M059J (cell line): ENCODE results near the gene EXOC8. TPM values are rescaled to one million over a fixed set of nuclear protein-coding genes. Genes with fewer than 3 reads are reported as not detected.

Experiments
- DNase-seq: peaks from one replicate; pipeline ENCODE4 v3.0.0-alpha.2; 2012; ENCODE audit warnings: low read depth
- total RNA-seq: library from RNA; depleted of rRNA; stranded (reverse); fragments of >200 nt; shearing (Covaris generic); gene quantifications from 2 replicates; pipeline ENCODE4 v1.2.3, GENCODE V29; 2014; rRNA removed

EXOC8 gene, protein sequence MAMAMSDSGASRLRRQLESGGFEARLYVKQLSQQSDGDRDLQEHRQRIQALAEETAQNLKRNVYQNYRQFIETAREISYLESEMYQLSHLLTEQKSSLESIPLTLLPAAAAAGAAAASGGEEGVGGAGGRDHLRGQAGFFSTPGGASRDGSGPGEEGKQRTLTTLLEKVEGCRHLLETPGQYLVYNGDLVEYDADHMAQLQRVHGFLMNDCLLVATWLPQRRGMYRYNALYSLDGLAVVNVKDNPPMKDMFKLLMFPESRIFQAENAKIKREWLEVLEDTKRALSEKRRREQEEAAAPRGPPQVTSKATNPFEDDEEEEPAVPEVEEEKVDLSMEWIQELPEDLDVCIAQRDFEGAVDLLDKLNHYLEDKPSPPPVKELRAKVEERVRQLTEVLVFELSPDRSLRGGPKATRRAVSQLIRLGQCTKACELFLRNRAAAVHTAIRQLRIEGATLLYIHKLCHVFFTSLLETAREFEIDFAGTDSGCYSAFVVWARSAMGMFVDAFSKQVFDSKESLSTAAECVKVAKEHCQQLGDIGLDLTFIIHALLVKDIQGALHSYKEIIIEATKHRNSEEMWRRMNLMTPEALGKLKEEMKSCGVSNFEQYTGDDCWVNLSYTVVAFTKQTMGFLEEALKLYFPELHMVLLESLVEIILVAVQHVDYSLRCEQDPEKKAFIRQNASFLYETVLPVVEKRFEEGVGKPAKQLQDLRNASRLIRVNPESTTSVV
- total RNA-seq: 10.8 and 13.3 TPM in 2 replicates

DNA sequence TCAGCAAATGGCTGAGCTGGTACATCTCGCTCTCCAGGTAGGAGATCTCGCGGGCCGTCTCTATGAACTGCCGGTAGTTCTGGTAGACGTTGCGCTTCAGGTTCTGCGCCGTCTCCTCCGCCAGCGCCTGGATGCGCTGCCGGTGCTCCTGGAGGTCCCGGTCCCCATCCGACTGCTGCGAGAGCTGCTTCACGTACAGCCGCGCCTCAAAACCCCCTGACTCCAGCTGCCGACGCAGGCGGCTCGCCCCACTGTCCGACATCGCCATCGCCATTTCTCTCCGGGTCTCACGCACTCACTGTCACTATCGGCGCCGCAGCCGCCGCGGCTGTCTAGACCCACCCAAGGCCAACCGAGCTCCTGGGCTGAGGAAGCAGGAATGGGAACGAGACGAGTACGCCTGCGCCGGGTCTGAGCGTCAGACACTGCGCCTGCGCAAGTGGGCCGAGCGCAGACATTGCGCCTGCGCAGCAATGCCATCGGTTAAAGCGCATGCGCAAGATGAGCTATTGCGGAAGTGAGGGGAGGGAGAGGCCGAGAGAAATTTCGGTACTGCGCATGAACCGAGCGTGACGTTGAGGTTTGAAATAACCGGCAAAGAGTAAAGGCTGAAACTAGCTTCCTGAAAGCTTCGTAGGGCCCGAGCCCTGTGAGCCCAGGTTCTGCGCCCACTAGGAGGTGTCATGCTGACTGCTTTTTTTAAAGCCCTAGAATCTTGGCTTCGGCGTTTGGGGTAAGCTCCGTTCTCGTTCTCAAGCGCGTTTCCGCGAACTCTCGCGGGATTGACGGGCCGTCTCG lies at the start of gene EXOC8:
Gene EXOC8, minus strand, starts transcription at position 381 of the 798 bp plus-strand sequence. Its CDS starts 107 bp downstream, at position 274.
- peak; percentile 96 for DNase-seq

DNA sequence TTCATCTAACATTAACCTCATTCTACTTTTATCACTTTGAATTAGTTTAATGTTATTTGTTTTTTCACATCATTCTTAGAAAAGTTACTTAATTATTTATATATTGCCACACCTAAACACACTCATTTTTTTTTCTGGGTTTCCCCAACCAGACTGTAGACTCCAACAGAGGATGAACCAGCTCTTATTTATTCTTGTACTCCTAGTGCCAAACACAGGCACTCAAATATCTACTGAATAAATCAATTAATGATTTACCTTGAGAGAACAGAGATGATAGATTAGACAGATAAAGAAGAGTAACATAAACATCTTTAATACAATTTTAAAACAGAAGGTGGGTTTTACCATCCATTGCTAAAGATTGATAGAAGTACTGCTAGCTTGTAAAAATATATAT lies 48.8 kb upstream of the EXOC8 start:
- DNase-seq: no peak

DNA sequence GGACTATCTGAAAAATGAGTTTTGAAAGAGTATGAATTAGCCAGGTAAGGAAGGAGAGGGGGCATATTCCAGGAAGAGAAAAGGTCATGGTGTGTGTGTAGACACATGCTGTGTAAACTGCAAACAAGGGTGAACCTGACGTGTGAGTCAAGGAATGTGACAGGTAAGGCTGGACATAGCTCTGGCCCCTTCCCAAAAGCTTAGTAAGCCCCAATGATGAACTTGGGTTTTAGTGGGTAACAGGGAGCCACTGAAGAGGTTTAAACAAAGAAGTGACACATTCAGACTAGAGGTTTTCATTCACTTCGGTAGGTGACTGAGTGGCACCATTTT lies 47.7 kb upstream of the EXOC8 start:
- DNase-seq: peak; percentile 74

DNA sequence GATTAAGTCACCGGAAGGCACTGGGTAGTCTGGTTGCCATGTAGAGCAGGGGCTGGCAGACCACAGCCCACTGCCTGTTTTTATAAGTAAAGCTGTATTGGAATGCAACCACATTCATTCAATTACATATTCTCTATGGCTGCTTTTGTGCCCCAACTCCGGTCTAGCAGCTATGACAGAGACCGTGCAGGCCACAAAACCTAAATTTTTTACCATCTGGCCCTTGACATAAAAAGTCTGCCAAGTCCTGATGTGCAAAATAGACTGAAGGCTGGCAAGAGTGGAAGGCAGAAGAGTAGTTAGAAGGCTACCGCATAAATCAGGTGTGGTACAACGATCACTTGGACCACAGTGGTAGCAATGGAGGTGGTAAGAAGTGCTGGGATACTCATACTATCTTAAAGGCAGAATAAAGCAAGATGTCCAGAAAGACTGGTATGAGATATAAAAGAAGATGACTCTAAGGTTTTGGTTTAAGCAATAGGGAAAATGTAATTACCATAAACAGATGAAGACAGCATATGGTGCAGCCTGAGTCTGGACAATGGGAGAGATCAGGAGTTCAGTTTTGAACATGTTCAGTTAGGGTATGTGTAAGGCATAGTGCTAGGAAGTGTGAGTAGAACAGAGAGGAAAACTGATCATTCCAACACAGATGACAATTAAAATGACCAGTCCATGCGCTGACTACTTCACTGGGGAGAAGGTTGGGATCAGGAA lies 47.2 kb upstream of the EXOC8 start:
- DNase-seq: no peak

DNA sequence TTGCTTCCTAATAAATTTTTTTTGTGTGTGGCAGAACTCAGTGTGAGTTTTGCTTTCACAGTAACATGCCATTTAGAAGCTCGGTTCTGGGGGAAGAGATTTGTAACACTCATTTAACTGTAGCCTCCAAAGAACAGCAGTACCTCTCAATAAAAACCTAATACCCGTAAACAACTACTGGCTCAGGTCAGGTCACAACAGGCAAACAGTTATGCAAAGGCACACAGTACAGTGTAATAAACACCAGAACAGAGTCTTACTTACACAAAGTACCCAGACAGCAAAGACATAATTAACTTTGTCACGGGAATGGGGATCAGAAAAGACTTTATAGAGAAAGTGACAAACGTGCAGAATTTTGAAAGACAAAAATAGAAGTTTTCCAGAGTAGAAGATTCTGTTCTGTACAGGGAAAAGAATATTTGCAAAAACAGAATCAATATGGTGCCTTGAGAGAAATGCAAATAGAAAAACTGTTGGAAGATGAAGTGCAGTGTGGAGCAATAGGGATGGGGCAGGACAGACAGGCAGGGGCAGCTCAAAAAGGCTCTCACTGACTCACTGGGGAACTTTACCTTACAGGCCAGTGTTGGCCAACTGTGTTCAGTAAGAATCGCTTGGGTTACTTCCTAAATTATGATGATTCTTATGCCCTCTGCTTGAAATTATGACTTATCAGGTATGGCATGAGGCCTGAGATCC lies 45.7 kb upstream of the EXOC8 start:
- no peak for DNase-seq

DNA sequence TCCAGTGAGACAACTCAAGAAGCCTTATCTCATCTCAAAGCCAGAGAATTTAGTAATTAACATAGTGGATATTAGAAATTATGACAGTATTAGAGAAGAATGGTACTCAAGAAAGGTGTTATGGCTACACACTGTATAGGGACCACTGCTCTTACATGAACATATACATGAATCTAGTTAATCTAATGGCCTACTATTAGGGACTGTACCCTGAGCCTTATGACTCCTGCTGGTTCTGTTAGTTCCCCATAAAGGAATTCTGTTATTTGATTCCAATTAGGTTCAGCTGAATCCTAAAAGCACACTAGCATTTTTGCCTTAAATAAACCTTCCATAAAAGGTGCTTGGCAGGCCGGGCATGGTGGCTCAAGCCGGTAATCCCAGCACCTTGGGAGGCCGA lies 44.8 kb upstream of the EXOC8 start:
- DNase-seq: no peak

DNA sequence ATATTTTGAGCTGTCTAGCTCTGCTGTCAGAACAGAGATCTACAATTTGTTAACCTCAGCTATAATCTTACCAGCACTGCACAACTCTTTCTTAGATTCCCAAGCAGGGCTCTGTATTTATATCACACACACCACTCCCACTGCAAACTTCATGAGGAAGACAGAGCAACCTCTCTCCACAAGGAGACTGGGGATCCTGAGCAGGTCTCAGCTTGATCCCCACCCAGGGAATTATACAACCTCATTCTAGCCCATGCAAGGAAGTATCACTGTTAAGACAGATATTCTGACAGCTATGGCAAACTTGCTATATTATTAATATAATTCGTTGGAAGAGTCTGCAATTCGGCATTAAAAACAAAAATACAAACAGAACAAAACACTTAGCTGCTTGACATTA lies 44.1 kb upstream of the EXOC8 start:
- DNase-seq: no peak

DNA sequence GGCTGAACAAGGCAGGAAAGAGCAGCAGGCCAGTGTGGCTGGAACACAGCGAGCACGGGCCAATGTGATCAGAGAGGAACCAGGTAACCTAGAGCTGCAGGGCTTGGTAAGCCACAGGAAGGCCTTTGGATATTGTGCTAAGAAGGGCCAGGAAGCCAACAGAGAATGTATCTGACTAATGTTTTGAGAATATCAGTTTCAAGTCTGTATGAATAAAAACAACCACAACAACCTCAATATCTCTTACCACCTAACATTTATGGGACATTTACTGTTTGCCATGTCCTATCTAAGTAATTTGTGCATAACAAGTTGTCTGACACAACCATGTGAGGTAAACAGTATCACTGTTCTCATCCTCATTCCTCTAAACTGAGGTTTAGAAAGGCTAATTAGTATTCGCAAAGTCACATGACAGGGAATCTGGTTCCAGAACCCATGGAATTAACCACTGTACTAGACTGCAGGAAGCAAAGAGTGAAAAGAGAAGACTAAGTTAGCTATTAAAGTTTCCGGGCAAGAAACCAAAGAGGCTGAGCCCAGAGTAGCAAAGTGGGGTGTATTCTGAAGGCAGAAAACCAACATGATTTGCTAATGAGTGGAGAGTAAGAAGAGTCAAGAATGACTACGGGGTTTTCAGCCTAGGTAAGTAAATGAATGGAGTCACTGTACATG lies 39.4 kb upstream of the EXOC8 start:
- peak; percentile 54 for DNase-seq

DNA sequence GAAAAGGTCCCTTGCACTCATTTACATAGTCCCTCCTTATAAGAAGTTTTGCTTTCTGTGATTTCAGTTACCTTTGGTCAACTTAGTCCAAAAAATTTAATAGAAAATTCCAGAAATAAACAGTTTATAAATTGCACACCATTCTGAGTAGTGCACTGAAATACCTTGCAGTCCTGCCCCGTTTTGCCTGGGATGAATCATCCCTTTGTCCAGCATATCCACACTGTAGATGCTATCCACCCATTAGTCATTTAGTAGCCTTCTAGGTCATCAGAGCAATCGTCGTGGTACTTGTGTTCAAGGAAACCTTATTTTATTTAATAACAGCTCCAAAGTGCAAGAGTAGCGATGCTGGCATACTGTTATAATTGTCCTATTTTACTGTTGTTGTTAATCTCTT lies 38.4 kb upstream of the EXOC8 start:
- peak; percentile 66 for DNase-seq

DNA sequence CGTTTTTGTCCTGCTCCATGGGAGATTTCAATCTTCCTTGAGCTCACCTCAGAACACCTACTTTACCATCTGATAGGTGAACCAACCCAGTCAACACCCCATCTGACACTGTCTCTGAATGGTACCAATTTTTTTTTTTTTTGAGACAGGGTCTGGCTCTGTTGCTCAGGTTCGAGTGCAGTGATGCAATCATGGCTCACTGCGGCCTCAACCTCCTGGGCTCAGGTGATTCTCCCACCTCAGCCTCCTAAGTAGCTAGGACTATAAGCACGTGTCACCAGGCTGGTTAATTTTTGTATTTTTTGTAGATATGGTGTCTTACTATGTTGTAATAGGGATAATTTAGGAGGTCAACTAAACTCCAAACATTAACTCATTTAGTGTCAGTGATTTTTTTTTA lies 36.7 kb upstream of the EXOC8 start:
- DNase-seq: no peak

DNA sequence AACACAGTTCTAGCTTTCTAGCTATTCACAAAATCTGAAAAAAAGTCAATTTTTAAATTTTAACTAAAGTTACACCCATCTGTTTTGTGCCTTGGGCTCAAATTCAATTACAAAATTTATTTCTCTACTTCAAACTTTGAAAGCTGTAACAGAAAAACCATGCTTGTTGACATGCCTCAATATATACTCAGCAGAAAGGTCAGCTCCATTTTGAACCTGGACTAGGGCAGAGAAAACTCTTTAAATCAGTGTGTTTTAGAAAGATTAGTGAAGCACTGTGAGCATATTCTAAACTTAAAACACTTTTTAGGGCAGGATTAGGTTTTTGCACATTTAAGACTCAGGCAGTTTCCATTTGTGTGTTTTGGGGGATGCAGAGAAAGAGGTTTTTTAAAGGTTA lies 34.8 kb upstream of the EXOC8 start:
- DNase-seq: no peak

DNA sequence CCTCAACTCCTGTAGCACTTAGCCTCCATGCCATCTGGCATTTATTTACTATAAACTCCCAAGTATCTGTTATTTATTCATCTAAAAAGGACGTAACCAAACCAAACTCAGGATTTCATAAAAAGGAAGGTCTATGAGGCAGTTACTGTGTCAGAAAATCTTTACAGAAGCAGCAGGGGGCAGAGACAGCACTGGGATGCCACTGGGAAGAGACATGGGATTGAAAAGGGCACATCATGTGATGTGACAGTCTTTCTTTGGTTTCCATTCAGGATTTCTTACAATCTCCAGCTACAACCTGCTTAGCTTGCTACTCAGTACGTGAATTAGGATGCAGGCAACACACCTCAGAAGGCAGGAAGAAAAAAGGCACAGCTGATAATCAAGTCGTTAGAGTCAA lies 31.6 kb upstream of the EXOC8 start:
- peak; percentile 23 for DNase-seq

DNA sequence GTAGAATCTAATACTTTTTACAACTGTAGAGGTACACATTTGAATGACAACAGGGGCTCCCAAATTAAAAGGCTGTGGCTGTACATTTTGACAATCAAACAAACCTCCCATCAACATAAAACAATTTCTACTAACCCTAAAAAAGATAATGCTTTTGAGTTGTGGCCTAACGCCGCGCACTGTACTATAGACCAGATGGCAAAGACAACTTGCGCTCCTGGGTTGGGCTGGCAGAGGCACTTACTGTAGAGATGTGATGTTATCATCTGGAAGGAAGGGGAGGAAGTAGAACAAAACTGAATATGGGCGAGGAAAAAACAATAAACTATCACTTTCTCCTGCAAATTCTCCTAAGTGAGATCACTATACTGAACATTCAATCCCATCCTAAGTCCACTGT lies 26.5 kb upstream of the EXOC8 start:
- DNase-seq: no peak

DNA sequence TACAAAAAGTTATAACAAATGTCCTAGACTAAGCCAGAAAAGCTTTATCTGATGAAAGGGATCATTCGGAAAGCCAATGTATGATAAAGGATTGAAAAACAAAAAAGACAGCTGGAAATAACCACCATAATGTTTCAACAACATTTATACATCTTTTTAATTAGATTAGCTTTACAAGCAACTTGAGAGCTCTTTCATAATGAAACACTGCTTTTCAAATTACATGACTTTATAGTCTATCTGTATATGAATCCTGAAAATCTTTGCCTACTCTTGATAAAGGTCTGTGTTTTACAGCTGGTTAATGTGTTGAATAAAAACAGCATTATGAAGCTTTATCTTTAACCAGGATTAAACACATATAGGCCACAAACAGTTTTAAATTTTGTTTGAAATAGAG lies 26.0 kb upstream of the EXOC8 start:
- no peak for DNase-seq

DNA sequence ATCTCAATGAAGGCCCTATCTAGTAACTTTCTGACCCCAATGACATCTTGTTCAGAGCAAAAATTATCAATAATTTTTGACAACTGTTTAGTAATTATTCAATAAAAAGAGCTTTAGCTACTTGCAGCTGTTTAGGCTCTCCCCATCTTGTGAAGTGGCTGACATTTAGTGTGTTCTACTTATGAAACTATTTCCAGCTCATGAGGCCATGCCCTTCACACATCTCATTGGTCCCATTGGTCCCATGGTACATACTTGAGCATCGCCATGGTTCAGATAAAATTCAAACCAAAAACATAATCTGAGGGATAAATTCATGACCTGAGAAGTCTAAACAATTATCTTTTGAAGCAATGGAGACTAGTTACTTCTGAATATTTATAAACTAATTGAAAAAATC lies 24.7 kb upstream of the EXOC8 start:
- DNase-seq: no peak

DNA sequence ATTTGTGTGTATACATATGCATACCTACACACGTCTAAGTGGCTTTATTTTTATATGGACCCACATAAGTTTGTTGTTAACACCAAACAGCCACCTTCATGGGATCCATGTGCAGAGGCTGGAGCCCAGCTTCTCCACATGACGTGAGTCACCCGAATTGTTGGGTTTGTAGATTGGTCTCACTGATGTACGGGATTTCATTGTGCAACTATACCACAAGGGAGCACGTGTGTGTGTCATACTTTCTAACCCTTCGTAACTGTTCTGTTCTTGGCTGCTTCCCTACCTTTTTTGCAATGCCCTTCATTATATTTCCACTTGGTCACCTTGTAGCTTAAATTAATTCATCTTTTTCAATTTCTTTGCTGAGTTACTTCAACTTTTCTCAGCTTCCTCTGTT lies 21.5 kb upstream of the EXOC8 start:
- DNase-seq: peak; percentile 78

DNA sequence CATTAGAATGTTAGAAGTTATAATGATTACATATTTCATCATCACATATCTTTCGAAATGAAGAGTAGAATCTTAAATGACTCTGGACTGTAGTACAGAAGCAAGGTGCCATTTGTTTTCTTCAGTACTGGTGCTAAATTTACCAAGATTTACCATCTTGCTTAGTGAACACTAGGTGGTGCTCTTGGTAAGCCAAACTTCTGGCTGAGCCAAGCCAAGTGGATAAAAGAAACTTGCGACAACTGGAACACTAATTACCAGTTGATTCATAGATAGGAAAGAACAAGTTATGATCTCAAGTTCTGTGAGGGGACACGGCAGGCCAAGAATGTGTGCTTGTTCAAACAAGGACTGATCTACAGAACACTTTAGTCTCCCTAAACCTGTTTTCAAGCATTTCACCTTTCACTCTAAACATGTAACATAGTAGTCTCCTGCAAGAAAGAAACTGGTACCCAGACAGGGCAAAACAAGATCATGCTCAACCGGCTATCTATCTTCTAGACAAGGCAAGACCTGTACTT lies 20.2 kb upstream of the EXOC8 start:
- peak; percentile 71 for DNase-seq

DNA sequence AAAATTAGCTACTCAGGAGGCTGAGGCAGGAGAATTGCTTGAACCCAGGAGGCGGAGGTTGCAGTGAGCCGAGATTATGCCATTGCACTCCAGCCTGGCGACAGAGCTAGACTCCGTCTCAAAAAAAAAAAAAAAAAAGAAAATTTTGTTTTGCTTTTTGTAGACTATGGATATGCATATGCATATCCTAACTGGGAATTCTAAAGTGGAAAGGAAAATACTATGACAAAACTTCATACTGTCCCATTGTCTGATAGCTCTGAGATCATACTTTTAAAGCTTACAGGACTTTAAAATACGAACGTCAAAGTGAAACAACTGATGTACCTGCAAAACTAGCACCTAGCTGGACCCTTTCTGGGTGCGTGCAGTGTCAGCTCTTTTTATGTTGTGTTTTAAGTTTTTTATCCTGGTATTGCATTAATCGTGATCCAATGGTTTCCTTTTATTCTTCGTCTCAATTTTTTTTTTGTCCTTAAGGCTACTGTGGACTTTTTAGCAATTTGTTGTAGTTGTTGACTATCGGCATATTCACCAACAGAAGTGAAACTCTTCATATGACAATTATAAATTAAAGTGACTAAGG lies 19.6 kb upstream of the EXOC8 start:
- DNase-seq: no peak

DNA sequence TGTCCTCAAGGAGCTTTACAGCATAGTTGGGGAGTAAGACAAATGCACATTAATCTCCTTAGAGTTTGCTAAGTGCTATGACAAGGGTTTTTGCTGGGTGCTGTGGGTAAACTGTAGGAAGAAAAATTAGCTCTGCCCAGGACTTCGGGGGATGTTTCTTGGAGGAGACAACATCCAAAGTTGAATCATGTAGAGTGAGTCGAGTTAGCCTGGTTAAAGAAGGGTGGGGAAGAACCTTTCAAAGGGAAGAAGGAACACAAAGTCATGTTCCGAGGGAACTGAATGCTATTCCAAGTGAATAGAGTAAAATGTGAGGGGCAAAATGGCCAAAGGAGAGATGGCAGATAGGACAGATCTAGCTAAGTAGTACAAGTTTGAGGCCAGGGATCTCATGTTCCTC lies 17.5 kb upstream of the EXOC8 start:
- DNase-seq: no peak
